Chondrocyte (in vitro differentiated cells): ENCODE results near the gene LOXL4. TPM values are rescaled to one million over a fixed set of nuclear protein-coding genes. Genes with fewer than 3 reads are reported as not detected.

Experiments
- DNase-seq: peaks from one replicate; pipeline ENCODE4 v3.0.0; 2021; ENCODE audit warnings: mixed read lengths, low spot score
- H3K27ac Mint-ChIP-seq: one replicate; pipeline ENCODE4 v1.8.0; 2021; ENCODE audit warnings: mild to moderate bottlenecking, moderate library complexity, mixed read lengths; ENCODE audit not compliant: unreplicated experiment
- H3K27me3 Mint-ChIP-seq: 2 replicates; pipeline ENCODE4 v1.8.0; 2021; ENCODE audit warnings: low read depth, mixed read lengths
- H3K36me3 Mint-ChIP-seq: 2 replicates; pipeline ENCODE4 v1.8.0; 2021; ENCODE audit warnings: low read depth, mixed read lengths
- H3K4me1 Mint-ChIP-seq: 2 replicates; pipeline ENCODE4 v1.8.0; 2021; ENCODE audit warnings: low read depth, mild to moderate bottlenecking, mixed read lengths
- H3K4me3 Mint-ChIP-seq: one replicate; pipeline ENCODE4 v1.8.0; 2021; ENCODE audit warnings: mild to moderate bottlenecking, moderate library complexity, mixed read lengths; ENCODE audit not compliant: unreplicated experiment
- H3K9me3 Mint-ChIP-seq: 2 replicates; pipeline ENCODE4 v1.8.0; 2021; ENCODE audit warnings: low read depth, mixed read lengths
- total RNA-seq: library from RNA; stranded (reverse); gene quantifications from 3 replicates; pipeline ENCODE4 v1.2.1, GENCODE V29; 2021
- TF ChIP-seq, protein P1 (sequence below): fragments of 200-600 bp; sonication (generic); IDR thresholded peaks from 2 replicates; pipeline ENCODE4 v1.5.0; 2021; ENCODE audit warnings: antibody characterized with exemption, mild to moderate bottlenecking, moderate library complexity

Gene LOXL4
- total RNA-seq, 1 donor from 2014 or later: 1.7 TPM

DNA sequence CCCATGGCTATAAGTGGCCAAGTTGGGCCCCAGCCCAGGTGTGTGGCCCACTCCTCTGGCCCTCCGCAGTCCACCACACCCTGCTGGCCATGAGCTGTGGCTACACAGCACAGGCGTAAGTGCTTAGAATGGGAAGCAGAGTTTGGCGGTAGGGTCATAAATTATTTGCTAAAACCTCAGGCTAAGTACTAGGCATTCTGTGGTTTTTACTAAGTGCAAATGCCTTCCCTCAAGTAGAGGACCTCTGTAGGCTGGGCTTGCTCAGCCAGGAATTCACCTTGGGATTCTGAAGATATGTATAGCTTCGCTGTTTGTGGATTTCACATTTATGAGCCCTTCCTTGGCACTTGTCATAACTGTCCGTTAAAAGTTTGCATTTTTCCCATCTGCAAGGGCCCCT is 44.8 kb upstream of the LOXL4 start:
- Mint-ChIP-seq H3K9me3 (no peaks in the 10 kb centered on the region), H3K4me3 (no peak overlapping the region), H3K27ac (no peak overlapping the region), H3K36me3 (no peaks in the 10 kb centered on the region), H3K27me3 (peaks cover 2% of the 10 kb centered on the region), H3K4me1 (peaks cover 23% of the 10 kb centered on the region)
- no peak for DNase-seq
- TF ChIP-seq, protein P1, sequence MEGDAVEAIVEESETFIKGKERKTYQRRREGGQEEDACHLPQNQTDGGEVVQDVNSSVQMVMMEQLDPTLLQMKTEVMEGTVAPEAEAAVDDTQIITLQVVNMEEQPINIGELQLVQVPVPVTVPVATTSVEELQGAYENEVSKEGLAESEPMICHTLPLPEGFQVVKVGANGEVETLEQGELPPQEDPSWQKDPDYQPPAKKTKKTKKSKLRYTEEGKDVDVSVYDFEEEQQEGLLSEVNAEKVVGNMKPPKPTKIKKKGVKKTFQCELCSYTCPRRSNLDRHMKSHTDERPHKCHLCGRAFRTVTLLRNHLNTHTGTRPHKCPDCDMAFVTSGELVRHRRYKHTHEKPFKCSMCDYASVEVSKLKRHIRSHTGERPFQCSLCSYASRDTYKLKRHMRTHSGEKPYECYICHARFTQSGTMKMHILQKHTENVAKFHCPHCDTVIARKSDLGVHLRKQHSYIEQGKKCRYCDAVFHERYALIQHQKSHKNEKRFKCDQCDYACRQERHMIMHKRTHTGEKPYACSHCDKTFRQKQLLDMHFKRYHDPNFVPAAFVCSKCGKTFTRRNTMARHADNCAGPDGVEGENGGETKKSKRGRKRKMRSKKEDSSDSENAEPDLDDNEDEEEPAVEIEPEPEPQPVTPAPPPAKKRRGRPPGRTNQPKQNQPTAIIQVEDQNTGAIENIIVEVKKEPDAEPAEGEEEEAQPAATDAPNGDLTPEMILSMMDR: no peak

GRCh38 chr10:98312349-98312748 is 44.4 kb upstream of the LOXL4 start:
- peaks cover 23% of the 10 kb centered on the region for H3K4me1 Mint-ChIP-seq
- TF ChIP-seq, protein P1: no peak
- H3K4me3 Mint-ChIP-seq: no peak overlapping the region
- peaks cover 2% of the 10 kb centered on the region for H3K27me3 Mint-ChIP-seq
- H3K36me3 Mint-ChIP-seq: no peaks in the 10 kb centered on the region
- H3K9me3 Mint-ChIP-seq: no peaks in the 10 kb centered on the region
- H3K27ac Mint-ChIP-seq: no peak overlapping the region
- DNase-seq: no peak

DNA sequence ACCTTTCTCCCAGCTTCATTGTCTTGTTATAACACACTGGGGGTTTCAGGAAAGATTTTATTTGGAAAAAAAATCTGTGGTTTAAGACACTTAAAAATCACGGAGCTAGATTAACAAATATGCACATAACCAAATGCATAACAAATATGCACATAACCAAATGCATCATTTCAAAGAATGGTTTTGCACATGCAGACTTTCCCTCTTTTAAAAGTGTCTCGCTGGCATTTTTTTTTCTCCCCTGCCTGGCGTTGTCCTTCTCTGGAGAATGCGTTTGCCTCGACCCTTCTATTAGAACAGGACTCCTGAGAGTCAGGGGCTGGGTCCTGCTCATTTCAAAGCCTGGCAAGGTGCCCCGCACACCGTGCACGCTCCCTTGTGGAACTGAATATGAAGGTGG is 42.7 kb upstream of the LOXL4 start:
- DNase-seq: no peak
- Mint-ChIP-seq H3K4me3 (no peak overlapping the region), H3K27ac (no peak overlapping the region), H3K4me1 (peaks cover 14% of the 10 kb centered on the region), H3K9me3 (peaks cover 3% of the 10 kb centered on the region), H3K27me3 (peaks cover 2% of the 10 kb centered on the region), H3K36me3 (no peaks in the 10 kb centered on the region)
- TF ChIP-seq, protein P1: no peak

DNA sequence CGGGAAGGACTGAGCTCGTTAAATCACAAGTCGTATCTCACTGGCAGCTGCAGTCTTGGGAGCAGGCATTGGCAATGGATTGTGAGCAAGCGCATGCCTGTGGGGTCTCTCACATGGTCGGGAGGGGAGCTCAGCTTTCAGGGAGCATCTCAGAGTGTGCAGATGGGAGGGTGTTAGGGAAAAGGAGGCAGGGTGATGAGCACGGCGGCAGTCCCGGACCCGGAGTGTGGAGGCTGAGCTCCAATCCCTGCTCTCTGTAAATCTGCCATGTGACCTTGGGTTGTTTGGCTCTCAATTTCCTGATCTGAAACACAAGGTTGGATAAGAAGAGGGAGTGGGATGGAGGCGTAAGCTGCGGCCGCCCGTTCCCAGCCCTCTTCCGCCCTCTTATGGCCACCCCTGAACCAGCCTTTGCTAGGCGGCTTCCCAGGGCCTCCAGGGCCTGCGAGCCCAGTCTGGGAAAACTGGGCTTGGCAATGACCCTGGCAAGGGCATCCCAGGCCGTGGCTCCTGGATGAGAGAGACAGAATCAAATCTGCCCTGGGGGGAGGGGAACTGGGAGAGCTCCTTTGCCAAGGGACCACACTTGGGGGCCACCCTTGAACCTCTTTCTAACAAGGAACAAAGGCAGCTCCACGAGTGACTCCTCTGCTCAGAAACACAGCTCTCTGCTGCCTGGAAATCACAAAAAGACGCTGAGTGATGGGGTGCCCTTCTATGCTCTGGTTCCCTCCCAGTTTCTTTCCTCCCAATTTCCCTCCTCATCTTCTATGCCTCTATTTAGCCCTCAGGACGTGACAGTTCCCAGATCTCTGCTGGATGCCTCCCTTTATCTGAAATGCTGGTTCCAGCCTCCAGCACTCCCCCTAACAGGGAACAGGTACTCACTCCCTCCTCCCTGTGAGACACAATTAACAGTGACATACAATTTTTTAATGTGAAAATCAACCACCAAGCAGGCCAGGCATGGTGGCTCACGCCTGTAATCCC is 41.7 kb upstream of the LOXL4 start:
- no peaks in the 10 kb centered on the region for H3K36me3 Mint-ChIP-seq
- peaks cover 3% of the 10 kb centered on the region for H3K9me3 Mint-ChIP-seq
- no peak overlapping the region for H3K27ac Mint-ChIP-seq
- peaks cover 14% of the 10 kb centered on the region for H3K4me1 Mint-ChIP-seq
- DNase-seq: no peak
- H3K27me3 Mint-ChIP-seq: peaks cover 6% of the 10 kb centered on the region
- peak overlapping the region; percentile 47 for H3K4me3 Mint-ChIP-seq
- TF ChIP-seq, protein P1: peak; percentile 93

DNA sequence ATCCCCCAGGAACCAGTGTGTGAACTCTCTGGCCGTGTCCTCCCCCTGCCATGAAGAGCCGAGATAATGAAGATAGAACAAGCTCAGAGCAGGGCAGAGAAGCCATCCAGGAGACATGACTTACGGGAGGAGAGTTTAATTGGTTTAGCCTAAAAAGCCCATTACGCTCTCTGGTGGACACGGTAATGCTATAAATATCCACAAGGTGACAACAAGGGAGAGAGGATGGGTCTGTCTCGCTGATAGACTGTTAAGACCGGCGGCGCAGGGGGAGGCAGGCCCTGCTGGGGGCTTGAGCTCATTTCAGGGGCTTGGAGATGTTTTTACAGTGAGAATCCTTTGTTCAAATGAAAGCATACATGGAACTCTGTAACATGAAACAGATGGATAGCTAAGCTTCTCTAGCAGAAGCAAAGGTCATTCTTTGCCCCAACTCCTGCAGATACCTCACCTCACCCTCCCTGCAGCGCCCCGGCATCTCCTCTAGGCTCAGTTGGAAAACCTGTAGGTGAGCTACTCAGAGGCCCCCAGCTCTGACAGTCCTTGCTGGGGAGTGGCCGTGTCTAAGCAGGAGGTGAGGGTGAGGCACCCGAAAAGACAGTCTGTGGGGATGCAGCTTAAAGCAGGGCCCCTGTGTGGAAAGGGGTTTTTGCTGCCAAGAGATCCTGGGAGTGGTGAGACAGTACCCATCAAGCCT is 40.8 kb upstream of the LOXL4 start:
- TF ChIP-seq, protein P1: no peak
- peaks cover 11% of the 10 kb centered on the region for H3K27me3 Mint-ChIP-seq
- H3K9me3 Mint-ChIP-seq: peaks cover 3% of the 10 kb centered on the region
- no peaks in the 10 kb centered on the region for H3K36me3 Mint-ChIP-seq
- H3K4me1 Mint-ChIP-seq: peaks cover 14% of the 10 kb centered on the region
- H3K4me3 Mint-ChIP-seq: peak overlapping the region; percentile 47
- no peak overlapping the region for H3K27ac Mint-ChIP-seq
- DNase-seq: no peak
